GM04504 (cell line): ENCODE measurements around the gene MFN1.

ENCODE experiments used
- DNase-seq: peaks from one replicate; pipeline ENCODE4 v3.0.0-alpha.2; 2012; ENCODE audit warnings: low read depth

Gene MFN1

GRCh38 chr3:179336345-179336929 is 11.1 kb upstream of the MFN1 start:
- DNase-seq, result no peak

DNA sequence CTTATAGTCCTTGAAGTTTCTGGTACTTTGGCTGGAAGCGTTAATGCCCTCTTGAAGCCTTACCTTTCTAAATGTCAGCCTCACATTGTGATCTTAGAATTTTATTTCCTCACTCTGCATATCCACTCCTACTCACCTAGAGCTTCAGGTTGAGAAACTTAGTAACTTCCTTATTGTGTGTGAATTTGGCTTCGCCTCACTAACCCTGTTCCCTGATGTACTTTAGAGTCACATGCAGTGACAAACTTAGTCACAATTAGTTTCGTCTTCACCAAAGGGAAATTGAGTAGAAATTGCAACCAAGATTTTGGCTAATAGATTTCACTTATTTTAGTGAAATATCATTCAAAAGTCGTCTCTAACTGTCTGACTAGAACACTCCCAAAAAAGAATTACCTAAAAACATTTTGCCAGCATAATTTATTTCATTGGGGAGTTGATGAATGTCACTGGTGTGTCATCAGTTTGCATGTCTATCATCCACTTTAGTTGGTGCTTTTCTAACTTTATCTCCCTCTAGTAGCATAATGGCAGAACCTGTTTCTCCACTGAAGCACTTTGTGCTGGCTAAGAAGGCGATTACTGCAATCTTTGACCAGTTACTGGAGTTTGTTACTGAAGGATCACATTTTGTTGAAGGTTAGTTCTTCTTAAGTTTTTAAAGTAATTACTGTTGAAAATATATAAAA is 960 bp downstream of the MFN1 start:
- no peak for DNase-seq

- DNase-seq, result no peak
Observed at GRCh38 chr3:179355996-179356395, 8.5 kb downstream of the MFN1 start.

- DNase-seq, result no peak
Observed at GRCh38 chr3:179363332-179363731, 15.8 kb downstream of the MFN1 start.

- DNase-seq, result no peak
Observed at GRCh38 chr3:179369621-179370020, 22.1 kb downstream of the MFN1 start.

DNA sequence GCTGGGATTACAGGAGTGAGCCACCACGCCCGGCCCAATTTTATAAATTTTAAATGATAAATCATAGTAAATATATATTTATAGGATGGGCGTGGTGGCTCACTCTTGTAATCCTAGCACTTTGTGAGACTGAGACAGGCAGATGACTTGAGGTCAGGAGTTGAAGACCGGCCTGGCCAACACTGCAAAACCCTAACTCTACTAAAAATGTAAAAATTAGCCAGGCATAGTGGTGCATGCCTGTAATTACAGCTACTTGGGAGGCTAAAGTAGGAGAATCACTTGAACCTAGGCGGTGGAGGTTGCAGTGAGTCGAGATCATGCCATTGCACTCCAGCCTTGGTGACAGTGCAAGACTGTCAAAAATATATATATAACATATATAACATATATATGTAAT is 26.4 kb downstream of the MFN1 start:
- DNase-seq, result no peak

DNA sequence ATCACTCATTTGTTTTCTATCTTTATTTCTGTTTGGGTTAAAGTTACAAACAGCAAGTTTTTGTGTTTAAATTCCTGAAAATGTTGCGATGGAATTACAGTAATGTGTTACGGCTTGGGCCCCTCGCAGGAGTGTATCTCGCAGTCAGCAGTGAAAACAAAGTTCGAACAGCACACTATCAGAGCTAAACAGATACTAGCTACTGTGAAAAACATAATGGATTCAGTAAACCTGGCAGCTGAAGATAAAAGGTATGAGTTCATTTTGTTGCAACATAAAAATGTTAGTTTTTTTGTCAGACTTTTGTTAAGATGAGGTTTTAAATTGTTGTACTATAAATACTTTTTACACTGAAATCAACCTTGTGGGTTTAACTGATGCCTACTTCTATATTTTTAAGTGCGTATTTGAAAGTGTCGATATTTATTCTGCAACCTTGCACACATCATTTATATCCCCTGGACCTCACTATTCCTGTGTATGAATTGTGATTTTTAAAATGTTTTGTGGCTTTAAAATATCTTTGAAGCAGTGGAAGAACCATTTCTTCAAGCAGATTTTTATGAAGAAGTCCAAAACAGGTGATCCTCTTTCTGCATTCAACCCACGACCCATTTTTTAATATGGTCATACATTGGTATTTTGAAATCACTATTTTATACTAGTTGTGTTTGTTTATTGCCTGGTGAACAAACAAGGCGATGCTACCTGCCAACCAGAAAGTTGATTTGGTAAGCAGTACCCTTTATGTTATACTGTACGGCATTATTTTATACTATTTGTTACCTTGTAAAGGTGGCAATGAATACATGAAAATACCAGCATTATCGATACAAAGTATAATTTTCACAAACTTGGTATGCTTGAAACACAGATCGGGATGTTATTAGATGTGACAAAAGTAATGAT is 27.8 kb downstream of the MFN1 start:
- DNase-seq, result no peak

GRCh38 chr3:179376474-179376873 is 29.0 kb downstream of the MFN1 start:
- no peak for DNase-seq

- DNase-seq, result no peak
Observed at GRCh38 chr3:179391906-179392305, 44.4 kb downstream of the MFN1 start.

DNA sequence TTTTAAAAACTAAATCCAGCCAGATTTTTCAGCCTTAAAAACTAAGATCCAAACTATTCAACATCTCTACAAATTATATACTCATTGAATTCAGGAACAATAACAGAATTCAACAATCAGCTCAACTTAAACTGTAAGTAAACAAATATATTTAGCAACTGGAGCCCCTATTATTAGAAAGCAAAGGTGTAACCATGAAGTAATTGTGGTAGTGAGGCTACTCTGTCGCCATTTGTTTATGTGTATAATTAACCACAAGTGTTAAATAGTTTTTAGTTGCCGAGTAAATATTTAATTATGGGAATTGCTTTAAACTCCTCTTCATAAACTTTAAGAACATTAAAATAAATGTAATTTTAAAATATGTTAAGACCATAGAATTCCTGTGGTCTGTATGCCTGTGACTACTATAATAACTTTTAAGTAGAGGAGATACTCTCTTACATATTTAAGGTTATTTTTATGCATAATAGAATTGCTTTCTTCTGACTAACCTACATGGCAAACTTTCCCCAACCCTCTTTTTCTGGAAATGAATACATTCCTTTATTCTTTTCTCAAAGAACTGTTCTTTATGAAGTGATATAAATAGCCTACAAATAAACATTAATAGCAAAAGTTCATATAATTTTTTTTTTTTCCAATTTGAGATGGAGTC is 51.2 kb downstream of the MFN1 start:
- peak; percentile 3 for DNase-seq

- DNase-seq, result no peak
Observed at GRCh38 chr3:179401561-179401960, 54.1 kb downstream of the MFN1 start.

GRCh38 chr3:179402963-179403362 is 55.5 kb downstream of the MFN1 start:
- no peak for DNase-seq

DNA sequence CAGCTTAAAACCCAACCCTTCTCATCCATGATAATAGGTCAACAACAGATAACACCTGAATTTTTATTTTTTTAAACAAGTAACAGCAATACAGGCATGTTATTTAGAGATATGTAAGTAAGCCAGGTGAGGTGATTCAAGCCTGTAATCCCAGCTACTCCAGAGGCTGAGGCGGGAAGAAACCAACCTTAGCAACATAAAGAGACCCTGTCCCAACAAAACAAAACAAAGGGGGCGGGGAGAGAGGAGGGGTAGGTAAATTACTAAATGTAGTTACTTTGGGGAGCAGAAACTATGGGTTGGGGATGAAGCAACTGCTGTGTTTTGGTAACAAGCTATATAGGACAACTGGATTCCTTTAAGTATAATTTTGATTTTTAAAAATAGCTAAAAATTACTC is 56.8 kb downstream of the MFN1 start:
- DNase-seq, result no peak

GRCh38 chr3:179410331-179410730 is 62.8 kb downstream of the MFN1 start:
- peak; percentile 18 for DNase-seq

GRCh38 chr3:179410999-179411398 is 63.5 kb downstream of the MFN1 start:
- DNase-seq, result no peak

GRCh38 chr3:179414804-179415203 is 67.3 kb downstream of the MFN1 start:
- no peak for DNase-seq

- no peak for DNase-seq
Observed at GRCh38 chr3:179415377-179415776, 67.9 kb downstream of the MFN1 start.

DNA sequence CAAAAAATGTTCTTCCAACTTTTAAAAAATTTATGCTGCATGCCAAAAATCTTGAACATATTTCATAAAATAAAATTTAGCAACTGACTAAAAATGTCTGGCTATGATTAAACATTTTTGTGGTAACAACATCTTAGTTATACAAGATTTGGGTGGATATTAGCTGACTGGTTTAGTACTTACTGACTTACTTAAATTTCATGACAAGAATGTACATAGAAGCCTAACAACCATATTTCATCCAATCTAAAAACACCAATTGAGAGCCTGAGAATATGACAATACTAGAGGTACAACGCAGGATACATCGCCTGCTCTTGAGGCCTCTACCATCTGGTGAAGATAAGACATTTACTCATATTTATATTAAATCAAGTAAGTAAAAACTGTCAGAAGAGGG is 69.2 kb downstream of the MFN1 start:
- peak; percentile 41 for DNase-seq

GRCh38 chr3:179418610-179419009 is 71.1 kb downstream of the MFN1 start:
- DNase-seq, result no peak

DNA sequence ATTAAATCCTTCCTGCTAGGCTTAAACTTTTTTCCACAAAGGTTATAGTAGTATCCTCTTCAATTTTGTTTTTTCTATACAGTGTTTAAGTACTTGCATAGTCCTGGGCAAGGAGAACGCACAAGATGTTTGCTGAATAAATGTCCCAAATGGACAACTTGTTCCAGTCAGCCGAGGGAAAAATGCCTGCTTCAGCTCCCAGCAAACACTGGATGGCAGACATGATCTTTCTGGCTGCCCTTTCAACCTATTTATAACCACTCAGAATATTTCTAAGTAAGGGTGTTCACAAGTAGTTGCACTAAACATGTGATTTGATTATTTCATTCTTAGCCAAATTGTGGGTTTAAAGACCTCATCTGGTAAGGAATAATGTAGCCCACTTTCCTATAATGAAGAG is 74.0 kb downstream of the MFN1 start:
- no peak for DNase-seq

- no peak for DNase-seq
Observed at GRCh38 chr3:179425075-179425474, 77.6 kb downstream of the MFN1 start.

DNA sequence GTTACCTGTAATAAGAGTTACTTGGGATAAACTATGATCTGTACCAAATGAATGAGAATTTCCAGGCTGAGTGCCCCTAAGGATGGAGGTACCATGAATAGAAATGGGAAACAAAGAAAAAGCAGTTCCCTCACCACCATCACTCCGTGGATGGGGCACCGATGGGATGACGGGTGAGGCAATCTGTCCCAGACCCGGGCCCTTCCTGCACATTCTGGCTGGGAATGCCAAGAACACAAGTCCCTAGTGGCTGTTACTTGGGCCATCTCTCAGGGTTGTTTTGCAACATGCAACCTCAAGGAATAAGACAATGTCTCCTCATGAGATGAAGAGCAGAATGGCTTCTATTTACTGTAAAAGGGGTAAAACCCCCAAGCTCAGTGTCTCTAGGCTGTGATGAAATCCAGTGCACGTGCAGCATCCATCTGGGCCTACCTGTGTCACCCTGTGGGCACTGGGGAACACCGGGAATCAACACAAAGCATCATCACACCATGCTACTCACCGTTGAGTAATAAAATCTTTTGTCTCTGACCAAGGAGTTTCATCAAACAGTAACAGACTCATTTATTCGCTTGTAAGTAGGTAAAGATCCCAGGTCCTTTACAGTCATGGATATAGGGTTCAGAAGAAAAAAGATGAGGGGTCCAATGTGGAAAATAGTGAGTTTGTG is 81.5 kb downstream of the MFN1 start:
- DNase-seq, result no peak
